HEK293T (cell line): ENCODE measurements around the gene CMYA5.
"Not testable (repeated sequence)": the region's sequence is repeated elsewhere in the genome, so short reads cannot be mapped to it uniquely, and the experiment has no call there.

Experiments used
- CTCF ChIA-PET: fragments of 350-600 bp; formaldehyde crosslinking; extraction: SDS; loops from one replicate; lab custom pipeline; 2021; ENCODE audit warnings: antibody characterized with exemption, inconsistent platforms; lab: Yijun Ruan, JAX
- POLR2A ChIA-PET: fragments of 350-600 bp; formaldehyde crosslinking; extraction: SDS; loops from one replicate; lab custom pipeline; 2020; ENCODE audit warnings: antibody characterized with exemption, inconsistent platforms; lab: Yijun Ruan, JAX
- DNase-seq: peaks from one replicate; pipeline ENCODE4 v3.0.0; 2012; ENCODE audit warnings: mixed read lengths; ENCODE audit errors: extremely low spot score
- ARNT ChIP-seq: fragments of 450-650 bp; IDR thresholded peaks from 2 replicates; pipeline ENCODE4 v1.6.1; 2017; ENCODE audit warnings: mild to moderate bottlenecking
- BHLHE40 ChIP-seq: fragments of 450-650 bp; IDR thresholded peaks from 2 replicates; pipeline ENCODE4 v1.6.1; 2016; ENCODE audit warnings: mild to moderate bottlenecking, moderate library complexity, borderline replicate concordance
- CTBP1 ChIP-seq: fragments of 450-650 bp; IDR thresholded peaks from 2 replicates; pipeline ENCODE4 v1.6.1; 2016; ENCODE audit warnings: borderline replicate concordance
- ELF4 ChIP-seq: fragments of 450-650 bp; IDR thresholded peaks from 2 replicates; pipeline ENCODE4 v1.6.1; 2017; ENCODE audit warnings: antibody characterized with exemption
- FOXA1 ChIP-seq: fragments of 450-650 bp; IDR thresholded peaks from 2 replicates; pipeline ENCODE4 v1.6.1; 2016; ENCODE audit warnings: mild to moderate bottlenecking
- FOXK2 ChIP-seq: fragments of 450-650 bp; IDR thresholded peaks from 2 replicates; pipeline ENCODE4 v1.6.1; 2016; ENCODE audit warnings: mild to moderate bottlenecking
- FOXM1 ChIP-seq: fragments of 450-650 bp; IDR thresholded peaks from 2 replicates; pipeline ENCODE4 v1.6.1; 2017; ENCODE audit warnings: mild to moderate bottlenecking, borderline replicate concordance
- HDGF ChIP-seq: fragments of 450-650 bp; IDR thresholded peaks from 2 replicates; pipeline ENCODE4 v1.6.1; 2017; ENCODE audit warnings: antibody characterized with exemption, borderline replicate concordance
- L3MBTL2 ChIP-seq: fragments of 450-650 bp; conservative IDR thresholded peaks from 2 replicates; pipeline ENCODE4 v1.6.1; 2016; ENCODE audit warnings: mild to moderate bottlenecking
- LEF1 ChIP-seq: fragments of 450-650 bp; IDR thresholded peaks from 2 replicates; pipeline ENCODE4 v1.6.1; 2017; ENCODE audit warnings: mild to moderate bottlenecking, borderline replicate concordance
- NFRKB ChIP-seq: fragments of 450-650 bp; IDR thresholded peaks from 2 replicates; pipeline ENCODE4 v1.6.1; 2016; ENCODE audit warnings: mild to moderate bottlenecking, moderate library complexity
- SP1 ChIP-seq: fragments of 450-650 bp; IDR thresholded peaks from 2 replicates; pipeline ENCODE4 v1.6.1; 2017
- SUZ12 ChIP-seq: fragments of 450-650 bp; IDR thresholded peaks from 2 replicates; pipeline ENCODE4 v1.6.1; 2016; ENCODE audit warnings: mild to moderate bottlenecking
- TARDBP ChIP-seq: fragments of 450-650 bp; IDR thresholded peaks from 2 replicates; pipeline ENCODE4 v1.6.1; 2016
- ZNF384 ChIP-seq: fragments of 450-650 bp; IDR thresholded peaks from 2 replicates; pipeline ENCODE4 v1.6.1; 2016
- TF ChIP-seq, protein P1 (sequence below): fragments of 450-650 bp; IDR thresholded peaks from 2 replicates; pipeline ENCODE4 v1.6.1; 2016

The CMYA5 gene

DNA sequence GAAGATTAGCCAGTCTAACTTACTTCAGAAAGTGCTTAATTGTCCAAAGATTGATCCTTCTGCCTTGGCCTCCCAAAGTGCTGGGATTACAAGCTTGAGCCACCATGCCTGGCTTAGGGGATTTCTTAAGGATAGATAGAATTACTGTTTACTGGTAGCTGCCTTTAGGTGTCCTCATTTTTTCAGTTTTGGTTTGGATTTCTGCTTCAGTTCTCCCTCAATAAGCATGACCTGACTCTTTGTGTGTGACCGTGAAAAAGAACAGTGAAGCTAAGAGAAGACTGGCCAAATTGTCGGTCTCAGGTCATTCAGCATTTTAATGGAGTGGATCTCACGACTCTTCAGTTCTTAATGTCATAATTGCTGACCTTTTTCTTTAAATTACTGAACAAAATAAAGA, 22.9 kb upstream of the CMYA5 start:
- CTCF ChIA-PET = no interaction called here
- no peak for DNase-seq
- POLR2A ChIA-PET = interaction anchor here (1.1 kb wide), 1 partner anchor 54 kb away, joined by 3 read pairs; no protein-coding TSS in a partner anchor
- TF ChIP-seq CTBP1 (no peak), ELF4 (no peak), SP1 (no peak), ARNT (no peak), BHLHE40 (no peak), TARDBP (no peak), HDGF (no peak), FOXA1 (no peak), FOXK2 (no peak), L3MBTL2 (no peak), NFRKB (no peak), LEF1 (no peak), SUZ12 (no peak), FOXM1 (no peak), ZNF384 (no peak)
- TF ChIP-seq, protein P1, sequence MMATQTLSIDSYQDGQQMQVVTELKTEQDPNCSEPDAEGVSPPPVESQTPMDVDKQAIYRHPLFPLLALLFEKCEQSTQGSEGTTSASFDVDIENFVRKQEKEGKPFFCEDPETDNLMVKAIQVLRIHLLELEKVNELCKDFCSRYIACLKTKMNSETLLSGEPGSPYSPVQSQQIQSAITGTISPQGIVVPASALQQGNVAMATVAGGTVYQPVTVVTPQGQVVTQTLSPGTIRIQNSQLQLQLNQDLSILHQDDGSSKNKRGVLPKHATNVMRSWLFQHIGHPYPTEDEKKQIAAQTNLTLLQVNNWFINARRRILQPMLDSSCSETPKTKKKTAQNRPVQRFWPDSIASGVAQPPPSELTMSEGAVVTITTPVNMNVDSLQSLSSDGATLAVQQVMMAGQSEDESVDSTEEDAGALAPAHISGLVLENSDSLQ = no peak

DNA sequence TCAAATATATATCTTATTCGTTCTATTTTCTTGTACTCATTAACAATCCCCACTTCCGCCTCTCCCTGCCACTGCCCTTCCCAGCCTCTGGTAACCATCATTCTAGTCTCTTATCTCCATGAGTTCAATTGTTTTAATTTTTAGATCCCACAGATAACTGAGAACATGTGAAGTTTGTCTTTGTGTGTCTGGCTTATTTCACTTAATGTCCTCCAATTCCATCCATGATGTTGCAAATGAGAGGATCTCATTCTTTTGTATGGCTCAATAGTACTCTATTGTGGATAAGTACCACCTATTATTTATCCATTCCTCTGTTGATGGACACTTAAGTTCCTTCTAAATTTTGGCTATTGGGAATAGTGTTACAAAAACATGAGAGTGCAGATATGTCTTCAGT, 17.2 kb upstream of the CMYA5 start:
- no peak for DNase-seq
- TF ChIP-seq FOXM1 = no peak
- ChIA-PET CTCF (interaction anchor here (0.5 kb wide), 1 partner anchor 206 kb away, joined by 3 read pairs; no protein-coding TSS in a partner anchor), POLR2A (no interaction called here)

DNA sequence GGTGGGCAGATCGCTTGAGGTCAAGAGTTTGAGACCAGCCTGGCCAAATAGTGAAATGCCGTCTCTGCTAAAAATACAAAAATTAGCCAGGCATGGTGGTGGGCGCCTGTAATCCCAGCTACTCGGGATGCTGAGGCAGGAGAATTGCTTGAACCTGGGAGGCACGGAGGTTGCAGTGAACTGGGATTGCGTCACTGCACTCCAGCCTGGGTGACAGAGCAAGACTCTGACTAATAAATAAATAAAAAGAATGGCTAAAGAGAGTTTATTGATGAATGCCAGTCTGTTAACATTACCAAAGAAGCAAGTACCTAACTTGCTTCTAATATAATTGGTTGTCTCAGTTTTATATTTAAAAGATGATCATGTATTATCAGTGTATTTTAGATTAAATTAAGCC, 13.3 kb upstream of the CMYA5 start:
- POLR2A ChIA-PET = not testable (repeated sequence)

DNA sequence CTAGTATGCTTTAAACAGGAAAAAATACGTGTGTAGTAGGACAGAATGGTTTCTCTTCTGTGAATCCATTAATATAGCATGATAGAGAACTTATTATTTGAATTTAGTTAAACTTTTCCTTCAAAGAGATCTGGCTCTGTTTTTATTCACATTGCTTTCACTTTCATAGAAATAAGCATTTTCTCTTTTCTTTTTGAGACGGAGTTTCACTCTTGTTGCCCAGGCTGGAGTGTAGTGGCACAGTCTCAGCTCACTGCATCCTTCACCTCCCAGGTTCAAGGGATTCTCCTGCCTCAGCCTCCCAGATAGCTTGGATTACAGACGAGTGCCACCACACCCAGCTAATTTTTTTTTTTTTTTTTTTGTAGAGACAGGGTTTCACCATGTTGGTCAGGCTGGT, 7.5 kb upstream of the CMYA5 start:
- DNase-seq, POLR2A ChIA-PET: not testable (repeated sequence)
- CTCF ChIA-PET = interaction anchor here (0.7 kb wide), 1 partner anchor 302 kb away, joined by 8 read pairs; no protein-coding TSS in a partner anchor

More for the DNA sequence above, 13.3 kb upstream of the CMYA5 start:
- CTCF ChIA-PET, DNase-seq: not testable (repeated sequence)

DNA sequence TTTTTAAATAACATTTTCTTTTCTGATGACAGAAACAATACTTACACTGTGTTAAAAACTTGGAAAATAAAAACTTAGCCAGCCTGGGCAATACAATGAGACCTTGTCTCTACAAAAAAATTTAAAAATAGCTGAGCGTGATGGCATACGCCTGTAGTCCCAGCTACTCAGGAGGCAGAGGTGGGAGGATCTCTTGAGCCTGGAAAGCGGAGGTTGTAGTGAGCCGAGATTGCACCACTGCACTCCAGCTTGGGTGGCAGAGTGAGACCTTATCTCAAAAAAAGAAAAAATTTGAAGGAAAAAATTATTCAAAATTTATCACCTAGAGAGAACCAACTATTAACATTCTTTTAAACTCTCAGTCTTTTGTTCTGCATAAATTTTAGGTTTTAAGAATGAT, 4.9 kb upstream of the CMYA5 start:
- DNase-seq = no peak
- ChIA-PET CTCF (no interaction called here), POLR2A (no interaction called here)
- TF ChIP-seq NFRKB = no peak
- TF ChIP-seq FOXM1 = no peak
- no peak for TF ChIP-seq LEF1
- TF ChIP-seq ELF4 = no peak
- no peak for TF ChIP-seq BHLHE40
- TF ChIP-seq HDGF = no peak
- no peak for TF ChIP-seq CTBP1
- no peak for TF ChIP-seq ARNT
- TF ChIP-seq FOXK2 = no peak
- no peak for TF ChIP-seq L3MBTL2
- TF ChIP-seq ZNF384 = no peak
- TF ChIP-seq, protein P1 = no peak
- TF ChIP-seq SUZ12 = no peak
- no peak for TF ChIP-seq TARDBP
- no peak for TF ChIP-seq SP1
- no peak for TF ChIP-seq FOXA1

DNA sequence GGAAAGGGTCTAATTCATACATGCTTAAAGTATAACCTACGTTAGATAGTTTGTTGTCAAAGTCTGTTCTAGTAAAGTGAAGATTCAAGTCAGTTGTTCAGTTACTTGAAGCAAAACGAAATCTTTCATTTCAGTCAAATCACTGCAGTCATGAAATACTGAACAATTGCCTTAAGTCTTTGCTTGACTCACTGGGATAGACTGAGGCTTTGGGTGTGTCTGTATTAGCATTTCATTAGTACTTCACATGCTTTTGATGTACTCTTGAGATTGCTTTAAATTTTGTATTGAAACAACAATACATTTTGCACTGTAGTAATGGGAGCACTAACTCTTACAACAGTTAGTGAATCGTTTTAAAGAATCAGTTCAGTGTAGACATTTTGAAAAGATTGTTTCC, 4.0 kb upstream of the CMYA5 start:
- no peak for DNase-seq
- ChIA-PET CTCF (no interaction called here), POLR2A (no interaction called here)
- TF ChIP-seq FOXM1 = no peak
- no peak for TF ChIP-seq ARNT
- TF ChIP-seq FOXK2 = no peak
- no peak for TF ChIP-seq L3MBTL2
- no peak for TF ChIP-seq BHLHE40
- TF ChIP-seq NFRKB = no peak
- no peak for TF ChIP-seq ELF4
- no peak for TF ChIP-seq SUZ12
- no peak for TF ChIP-seq ZNF384
- TF ChIP-seq SP1 = no peak

DNA sequence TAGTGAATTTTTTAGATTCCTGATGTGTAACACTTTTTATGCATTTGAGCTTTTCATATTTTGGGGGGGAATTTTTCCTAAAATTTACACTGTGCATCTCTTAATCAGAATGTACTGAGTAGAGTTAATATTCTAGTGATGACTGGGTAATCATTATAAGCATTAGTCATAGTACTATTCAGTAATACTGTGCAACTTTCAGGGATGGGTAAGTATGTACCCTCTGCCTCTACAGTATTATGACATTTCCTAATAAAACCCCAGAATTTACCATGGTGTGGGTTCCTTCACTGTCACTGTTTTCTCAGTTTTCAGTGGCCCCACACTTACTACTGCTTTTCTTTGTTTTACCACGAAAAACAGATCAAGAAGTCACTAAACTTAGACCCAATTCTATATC, 2.8 kb upstream of the CMYA5 start:
- DNase-seq = no peak
- ChIA-PET CTCF (no interaction called here), POLR2A (no interaction called here)

More for the DNA sequence above, 2.8 kb upstream of the CMYA5 start:
- TF ChIP-seq ZNF384 (no peak), ARNT (no peak), FOXK2 (no peak), TARDBP (no peak), SUZ12 (no peak), NFRKB (no peak), BHLHE40 (no peak), L3MBTL2 (no peak), LEF1 (no peak), HDGF (no peak), ELF4 (no peak), CTBP1 (no peak), FOXA1 (no peak), SP1 (no peak), FOXM1 (no peak)
- TF ChIP-seq, protein P1 = no peak
